Measurements from ENCODE around the gene SERGEF.

The SERGEF gene

GRCh38 chr11:17983569-17983968 is 29.3 kb downstream of the SERGEF start:
- no peak overlapping the region for H3K27ac ChIP-seq
- TF ChIP-seq ZFX (IDR thresholded peaks at IDR 0.05) (no peak), CTCF (conservative IDR thresholded peaks at IDR 0.05) (no peak)

DNA sequence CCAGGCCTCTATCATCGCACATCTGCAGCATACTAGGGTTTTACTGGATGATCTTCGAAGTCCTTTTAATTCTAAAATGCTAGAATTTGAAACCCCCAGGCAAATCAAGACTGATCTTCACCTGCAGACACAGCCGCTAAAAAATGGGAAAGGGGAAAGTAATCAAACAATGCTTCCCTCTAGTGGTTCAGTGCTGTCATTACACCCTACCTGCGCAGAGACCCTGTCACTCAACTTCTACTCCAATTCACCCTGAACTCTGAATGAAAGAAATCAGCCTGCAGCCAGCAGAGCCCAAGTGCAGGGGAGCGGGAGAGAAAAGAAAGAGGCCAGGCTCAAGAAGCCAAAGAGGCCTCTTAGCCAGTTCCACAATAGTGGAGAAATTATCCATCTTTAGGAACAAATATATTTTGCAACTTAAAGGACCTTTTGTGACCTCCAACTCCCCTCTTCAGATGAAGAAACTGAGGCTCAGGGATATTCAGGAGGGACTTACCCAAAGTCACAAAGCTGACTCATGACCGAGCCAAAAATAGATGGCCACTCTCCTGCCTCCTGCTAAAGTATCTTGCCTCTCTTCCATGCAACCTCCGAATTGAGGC is 33.0 kb downstream of the SERGEF start:
- no peak overlapping the region for H3K27ac ChIP-seq
- TF ChIP-seq ZFX (IDR thresholded peaks at IDR 0.05) (no peak), CTCF (conservative IDR thresholded peaks at IDR 0.05) (peak; percentile 88)

DNA sequence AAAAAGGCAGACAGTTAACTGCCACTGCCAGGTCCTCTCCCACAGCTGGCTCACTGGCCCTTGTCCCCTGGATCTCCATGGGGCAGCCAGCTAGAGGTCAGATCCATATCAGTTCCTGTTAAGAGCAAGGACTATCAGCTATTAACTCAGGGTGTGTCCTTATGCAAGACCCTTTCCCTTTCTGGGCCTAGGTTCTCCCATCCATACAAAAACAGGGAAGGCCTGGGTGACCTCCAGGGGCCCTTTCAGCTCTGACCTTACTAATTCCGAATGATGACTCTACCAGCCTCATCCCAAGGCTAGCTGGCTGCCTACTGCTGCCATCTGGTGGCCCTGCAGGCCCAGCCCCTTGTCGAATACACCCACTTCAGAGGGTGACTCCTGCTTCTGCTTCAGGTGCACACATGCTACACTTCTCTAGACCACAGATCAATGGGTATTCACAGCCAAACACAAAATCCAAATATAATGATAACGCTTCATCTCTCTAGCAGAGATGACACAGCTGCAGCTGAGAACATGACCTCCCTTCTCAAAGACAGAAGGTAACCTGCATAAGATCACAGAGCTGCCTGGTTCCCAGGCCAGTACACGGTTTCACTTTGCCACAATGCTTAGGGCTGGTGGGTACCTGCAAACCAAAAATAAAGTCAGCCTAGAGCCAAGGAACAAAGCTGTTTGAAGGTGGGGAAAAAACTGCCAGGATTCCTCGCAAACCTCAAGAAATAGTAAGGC is 34.1 kb downstream of the SERGEF start:
- no peak overlapping the region for H3K27ac ChIP-seq
- no peak for TF ChIP-seq ZFX (IDR thresholded peaks at IDR 0.05)
- peak; percentile 81 for TF ChIP-seq CTCF (conservative IDR thresholded peaks at IDR 0.05)

GRCh38 chr11:17976651-17977050 is 36.2 kb downstream of the SERGEF start:
- TF ChIP-seq CTCF (conservative IDR thresholded peaks at IDR 0.05) (no peak), ZFX (IDR thresholded peaks at IDR 0.05) (no peak)

GRCh38 chr11:17974246-17974645 is 38.6 kb downstream of the SERGEF start:
- TF ChIP-seq ZFX (IDR thresholded peaks at IDR 0.05), result no peak
- no peak for TF ChIP-seq CTCF (conservative IDR thresholded peaks at IDR 0.05)
- no peak overlapping the region for H3K27ac ChIP-seq

More at GRCh38 chr11:17976651-17977050, 36.2 kb downstream of the SERGEF start:
- no peak overlapping the region for H3K27ac ChIP-seq

GRCh38 chr11:17972987-17973386 is 39.9 kb downstream of the SERGEF start:
- TF ChIP-seq ZFX (IDR thresholded peaks at IDR 0.05), result no peak
- peak; percentile 49 for TF ChIP-seq CTCF (conservative IDR thresholded peaks at IDR 0.05)
- H3K27ac ChIP-seq, result no peak overlapping the region

DNA sequence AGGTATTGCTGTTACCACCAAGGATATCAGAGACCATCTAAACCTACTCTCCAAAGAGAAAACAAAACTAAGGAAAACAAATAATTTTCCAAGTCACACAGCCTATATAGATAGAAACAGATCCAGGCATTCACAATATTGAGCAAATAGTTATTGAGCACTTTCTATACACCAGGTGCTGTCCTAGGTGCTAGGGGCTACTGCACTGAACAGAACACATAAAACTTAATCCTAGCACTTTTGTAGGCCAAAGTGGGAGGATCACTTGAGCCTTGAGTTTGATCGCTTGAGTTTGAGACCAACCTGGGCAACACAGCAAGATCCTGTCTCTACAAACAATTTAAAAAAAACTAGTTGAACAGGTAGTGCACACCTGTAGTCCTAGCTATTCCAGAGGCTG is 44.6 kb downstream of the SERGEF start:
- no peak for TF ChIP-seq ZFX (IDR thresholded peaks at IDR 0.05)
- TF ChIP-seq CTCF (conservative IDR thresholded peaks at IDR 0.05), result no peak

More for the DNA sequence above, 44.6 kb downstream of the SERGEF start:
- H3K27ac ChIP-seq, result no peak overlapping the region
